ENCODE results near the gene RNF135.
A peak's percentile ranks its signal among the peaks of the same experiment; 100 is the strongest.
"Not testable (repeated sequence)": the region's sequence is repeated elsewhere in the genome, so short reads cannot be mapped to it uniquely, and the experiment has no call there.

RNF135 gene

GRCh38 chr17:31002047-31002446, 31.2 kb downstream of the RNF135 start:
- DNase-seq: no peak

DNA sequence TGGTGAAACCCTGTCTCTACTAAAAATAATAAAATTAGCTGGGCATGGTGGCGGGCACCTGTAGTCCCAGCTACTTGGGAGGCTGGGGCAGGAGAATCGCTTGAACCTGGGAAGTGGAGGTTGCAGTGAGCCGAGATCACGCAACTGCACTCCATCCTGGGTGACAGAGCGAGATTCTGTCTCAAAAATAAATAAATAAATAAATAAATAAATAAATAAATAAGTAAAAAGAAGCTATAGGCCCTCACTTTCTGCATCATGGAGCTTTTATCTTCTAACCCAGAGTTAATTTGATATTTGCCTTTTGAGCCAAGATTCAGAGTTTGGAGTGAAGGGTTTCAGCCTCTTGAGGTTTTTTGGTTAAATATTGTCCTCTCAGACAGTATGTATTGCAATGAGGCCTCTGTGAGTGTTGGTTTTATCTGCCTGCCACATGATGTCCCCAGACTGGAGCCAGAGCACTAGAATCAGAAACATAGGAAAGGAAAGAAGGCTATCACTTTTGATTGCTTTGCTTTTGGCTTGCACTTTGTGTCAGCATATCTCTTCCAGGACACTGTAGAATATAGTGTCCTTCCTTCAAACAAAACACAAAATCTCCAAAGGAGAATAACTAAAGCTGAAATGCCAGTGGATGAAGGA, 32.5 kb downstream of the RNF135 start:
- no peak for DNase-seq

DNA sequence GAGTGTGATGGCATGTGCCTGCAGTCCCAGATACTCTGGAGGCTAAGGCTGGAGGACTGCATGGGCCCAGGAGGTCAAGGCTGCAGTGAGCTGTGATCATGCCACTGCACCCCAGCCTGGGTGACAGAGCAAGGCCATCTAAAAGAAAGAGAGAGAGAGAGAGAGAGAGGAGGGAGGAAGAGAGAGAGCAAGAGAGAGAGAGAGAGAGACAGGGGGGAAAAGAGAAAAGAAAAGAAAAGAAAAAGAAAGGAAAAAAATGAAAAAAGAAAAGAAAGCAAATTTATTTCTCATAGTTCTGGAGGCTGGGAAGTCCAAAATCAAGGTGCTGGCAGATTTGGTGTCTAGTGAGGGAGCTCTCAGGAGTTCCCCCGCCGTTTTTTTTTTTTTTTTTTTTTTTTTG, 33.3 kb downstream of the RNF135 start:
- DNase-seq: no peak

DNA sequence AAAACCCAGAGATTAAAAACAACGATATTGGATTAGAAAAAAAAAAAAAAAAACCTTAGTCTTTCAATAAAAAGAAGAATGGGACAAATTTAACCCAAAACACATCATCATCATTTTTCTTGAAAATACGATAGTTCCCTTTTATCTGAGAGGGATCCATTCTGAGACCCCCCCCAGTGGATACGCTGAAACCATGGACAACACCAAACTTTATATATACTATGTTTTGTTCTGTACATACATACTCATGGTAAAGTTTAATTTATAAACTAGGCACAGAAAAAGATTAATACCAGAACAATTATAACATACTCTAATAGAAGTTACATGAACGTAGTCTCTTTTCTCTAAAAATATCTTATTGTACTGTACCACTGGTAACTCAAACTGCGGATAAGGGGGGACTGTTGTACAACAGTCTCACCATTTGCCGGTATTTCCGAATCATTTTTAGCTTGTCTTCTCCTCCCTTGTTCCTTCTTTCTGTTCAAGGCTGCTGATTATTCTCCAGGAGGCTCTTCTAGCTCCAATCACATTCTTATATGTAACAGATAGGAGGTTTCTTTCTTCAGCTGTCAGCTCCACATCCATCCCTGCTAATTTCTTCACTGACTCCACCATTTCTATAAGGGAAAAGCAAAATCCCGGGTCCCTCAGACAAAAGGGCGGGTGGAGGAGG, 37.0 kb downstream of the RNF135 start:
- no peak for DNase-seq

DNA sequence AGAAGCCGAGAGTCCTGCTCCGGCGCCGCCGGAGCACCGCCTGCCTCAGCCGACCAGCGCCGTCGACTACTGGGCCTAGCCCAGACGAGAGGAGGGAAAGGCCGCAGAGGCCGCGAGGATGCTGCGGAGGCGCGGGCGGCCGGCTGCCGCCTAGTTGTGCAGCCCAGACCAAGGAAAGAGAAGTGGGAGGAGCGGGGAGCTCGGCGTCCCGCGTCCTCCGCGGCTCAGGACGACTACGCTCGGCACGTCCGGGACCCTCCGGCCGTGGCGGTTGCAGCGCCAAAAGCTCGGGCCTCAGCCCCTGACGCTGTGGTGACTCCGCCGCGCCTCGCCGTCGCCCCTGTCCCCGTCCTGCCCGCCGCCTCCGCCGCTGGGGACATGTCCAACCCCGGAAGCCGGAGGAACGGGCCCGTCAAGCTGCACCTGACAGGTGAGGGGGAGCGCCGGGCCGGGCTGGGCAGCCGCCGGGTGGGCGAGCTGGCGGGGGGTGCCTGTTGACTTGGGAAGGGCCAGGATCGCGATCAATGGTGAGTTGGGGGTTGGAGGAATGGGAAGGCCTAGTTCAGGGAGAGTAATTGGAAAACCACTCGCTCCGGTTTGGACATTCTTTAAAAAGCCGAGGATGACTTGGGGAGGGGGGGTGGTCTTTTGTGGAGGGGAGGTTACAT, 37.7 kb downstream of the RNF135 start:
- DNase-seq: peak in 12 of 14 donors; percentile 21 to 69 (median 52)

GRCh38 chr17:31009042-31009702, 38.3 kb downstream of the RNF135 start:
- peak in 5 of 14 donors; percentile 45 to 68 (median 57) for DNase-seq

DNA sequence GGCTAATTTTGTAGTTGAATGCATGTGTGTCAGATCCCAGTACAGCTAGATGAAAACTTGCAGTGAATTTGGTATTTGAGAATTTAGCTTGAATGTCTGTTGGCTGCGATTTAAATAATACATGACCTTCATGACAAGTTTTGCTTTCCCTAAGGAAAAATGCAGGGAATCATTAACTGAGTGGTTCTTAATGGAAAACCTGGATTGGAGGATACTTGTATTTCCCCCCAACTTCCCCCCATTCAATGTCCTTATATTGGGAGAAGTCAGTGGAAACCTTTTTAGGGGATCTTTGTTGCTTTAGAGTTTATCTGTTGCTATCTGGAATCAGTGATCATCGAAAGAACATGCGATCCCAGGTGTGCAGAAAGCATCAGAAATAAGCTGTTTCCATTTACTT, 39.2 kb downstream of the RNF135 start:
- DNase-seq: peak in 1 of 14 donors; percentile 7

DNA sequence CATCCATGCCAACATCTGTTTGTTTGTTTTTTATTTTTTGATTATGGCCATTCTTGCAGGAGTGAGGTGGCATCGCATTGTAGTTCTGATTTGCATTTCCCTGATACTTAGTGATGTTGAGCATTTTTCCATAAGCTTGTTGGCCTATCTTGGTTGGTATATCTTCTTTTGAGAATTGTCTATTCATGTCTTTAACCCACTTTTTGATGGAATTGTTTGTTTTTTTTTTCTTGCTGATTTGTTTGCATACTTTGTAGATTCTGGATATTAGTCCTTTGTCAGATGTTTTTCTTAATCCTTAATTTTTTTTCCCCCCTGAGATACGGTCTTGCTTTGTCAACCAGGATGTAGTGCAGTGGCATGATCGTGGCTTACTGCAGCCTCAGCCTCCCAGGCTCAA, 43.0 kb downstream of the RNF135 start:
- no peak for DNase-seq

- no peak for DNase-seq
These were observed 44.8 kb downstream of the RNF135 start for GRCh38 chr17:31015639-31016038.

- no peak for DNase-seq
These were observed 48.2 kb downstream of the RNF135 start for GRCh38 chr17:31019004-31019403.

DNA sequence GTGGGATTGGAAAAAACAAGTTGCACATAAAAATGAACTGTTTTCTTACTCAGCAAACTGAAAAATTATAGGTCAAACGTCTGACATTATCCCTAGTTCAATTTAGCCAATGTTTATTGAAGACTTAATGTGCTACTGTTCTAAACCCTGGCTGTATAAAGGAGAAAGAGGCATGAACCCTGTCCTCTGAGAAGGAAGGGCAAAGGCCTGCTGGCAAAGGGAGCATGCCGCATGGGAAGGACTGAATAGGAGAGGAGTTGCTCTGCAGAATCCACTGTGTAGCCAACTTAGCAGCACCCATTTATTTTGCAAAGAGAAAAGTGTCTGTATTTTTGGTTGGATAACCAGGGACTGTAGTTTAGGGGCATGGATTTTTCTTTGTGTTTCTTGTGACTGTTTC, 52.3 kb downstream of the RNF135 start:
- not testable (repeated sequence) for DNase-seq

DNA sequence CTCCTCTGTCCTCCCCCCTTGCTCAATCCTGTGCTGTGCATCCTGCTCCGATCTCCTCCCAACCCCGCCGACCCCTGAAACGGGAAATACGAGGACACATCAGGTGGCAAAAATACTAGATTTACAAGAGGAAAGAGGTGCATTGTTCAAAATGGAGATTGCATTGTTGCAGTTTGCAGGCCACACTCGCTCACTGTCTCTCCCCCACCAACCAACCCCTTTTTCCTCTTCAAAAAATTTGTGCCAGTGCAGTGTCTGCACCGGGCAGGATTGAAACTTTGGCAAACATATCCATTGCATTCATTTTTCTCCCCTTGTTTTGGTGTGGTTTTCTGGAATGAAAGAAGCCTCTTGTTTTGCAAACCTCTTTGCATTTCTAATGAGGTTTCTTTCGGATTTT, 61.0 kb downstream of the RNF135 start:
- DNase-seq: peak in 2 of 14 donors; percentile 14 to 18

DNA sequence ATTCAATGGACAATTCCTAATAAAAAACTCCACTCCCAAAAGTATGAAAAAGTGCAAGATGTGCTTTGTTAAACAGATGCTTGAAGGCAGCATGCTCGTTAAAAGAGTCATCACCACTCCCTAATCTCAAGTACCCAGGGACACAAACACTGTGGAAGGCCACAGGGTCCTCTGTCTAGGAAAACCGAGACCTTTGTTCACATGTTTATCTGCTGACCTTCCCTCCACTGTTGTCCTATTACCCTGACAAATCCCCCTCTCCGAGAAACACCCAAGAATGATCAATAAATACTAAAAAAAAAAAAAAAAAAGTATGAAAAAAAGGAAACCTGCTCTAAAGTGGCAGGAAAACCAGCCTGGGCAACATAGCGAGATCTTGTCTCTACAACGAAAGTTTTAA, 64.8 kb downstream of the RNF135 start:
- DNase-seq: not testable (repeated sequence)

- DNase-seq: not testable (repeated sequence)
These were observed 70.0 kb downstream of the RNF135 start for GRCh38 chr17:31040837-31041236.

DNA sequence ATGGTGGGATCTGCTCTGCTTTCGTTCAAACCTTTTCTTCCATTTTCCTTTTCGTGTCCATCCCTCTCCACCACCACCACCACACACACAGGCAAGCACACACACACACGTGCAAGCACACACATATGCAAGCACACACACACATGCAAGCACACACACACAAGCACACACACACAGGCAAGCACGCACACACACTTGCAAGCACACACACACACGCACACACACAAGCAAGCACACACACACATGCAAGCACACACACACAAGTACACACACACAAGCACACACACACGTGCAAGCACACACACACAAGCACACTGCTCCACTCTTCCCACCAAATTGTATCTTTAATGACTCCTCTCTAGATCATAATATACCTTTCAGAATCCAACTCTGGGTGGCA, 71.5 kb downstream of the RNF135 start:
- not testable (repeated sequence) for DNase-seq

DNA sequence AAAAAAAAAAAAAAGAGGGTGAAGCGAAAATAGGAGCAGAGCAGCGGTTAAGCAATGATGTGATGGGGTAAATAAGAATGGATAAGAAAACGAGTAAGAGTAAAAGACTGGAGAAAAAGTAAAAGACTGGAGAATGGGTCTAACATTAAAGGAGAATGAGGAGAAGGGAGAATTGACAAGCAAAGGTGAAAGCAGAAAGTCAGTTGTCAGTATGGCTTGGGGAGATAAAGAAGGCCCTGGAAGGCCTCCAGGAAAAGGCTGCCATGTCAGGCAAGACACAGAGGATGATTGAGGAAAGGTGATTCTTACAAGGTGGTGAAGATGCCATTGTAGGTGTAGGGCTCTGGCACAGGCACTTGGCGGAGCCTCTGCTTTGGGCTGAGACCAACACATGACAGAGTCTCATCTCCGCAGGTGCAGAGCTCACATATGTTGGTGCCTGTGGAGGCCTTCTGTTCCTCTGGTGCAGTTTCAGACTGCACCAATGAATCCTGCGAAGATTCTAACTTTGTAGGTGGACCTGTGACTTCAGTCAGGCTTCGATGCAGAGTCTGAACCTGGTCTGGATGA, 76.1 kb downstream of the RNF135 start:
- DNase-seq: peak in 1 of 14 donors; percentile 67

GRCh38 chr17:31048142-31048541, 77.3 kb downstream of the RNF135 start:
- no peak for DNase-seq

GRCh38 chr17:31048780-31049179, 77.9 kb downstream of the RNF135 start:
- DNase-seq: no peak
